ENCODE measurements around the gene CSGALNACT2. TPM values are rescaled to one million over a fixed set of nuclear protein-coding genes. Genes with fewer than 3 reads are reported as not detected.

The CSGALNACT2 gene
- total and polyA plus RNA-seq, 10 of the 15 experiments (the other 5 are each of a cell fraction or from before 2014, with no cell fraction given) = 2.5 to 12.6 (median 8.7) TPM

DNA sequence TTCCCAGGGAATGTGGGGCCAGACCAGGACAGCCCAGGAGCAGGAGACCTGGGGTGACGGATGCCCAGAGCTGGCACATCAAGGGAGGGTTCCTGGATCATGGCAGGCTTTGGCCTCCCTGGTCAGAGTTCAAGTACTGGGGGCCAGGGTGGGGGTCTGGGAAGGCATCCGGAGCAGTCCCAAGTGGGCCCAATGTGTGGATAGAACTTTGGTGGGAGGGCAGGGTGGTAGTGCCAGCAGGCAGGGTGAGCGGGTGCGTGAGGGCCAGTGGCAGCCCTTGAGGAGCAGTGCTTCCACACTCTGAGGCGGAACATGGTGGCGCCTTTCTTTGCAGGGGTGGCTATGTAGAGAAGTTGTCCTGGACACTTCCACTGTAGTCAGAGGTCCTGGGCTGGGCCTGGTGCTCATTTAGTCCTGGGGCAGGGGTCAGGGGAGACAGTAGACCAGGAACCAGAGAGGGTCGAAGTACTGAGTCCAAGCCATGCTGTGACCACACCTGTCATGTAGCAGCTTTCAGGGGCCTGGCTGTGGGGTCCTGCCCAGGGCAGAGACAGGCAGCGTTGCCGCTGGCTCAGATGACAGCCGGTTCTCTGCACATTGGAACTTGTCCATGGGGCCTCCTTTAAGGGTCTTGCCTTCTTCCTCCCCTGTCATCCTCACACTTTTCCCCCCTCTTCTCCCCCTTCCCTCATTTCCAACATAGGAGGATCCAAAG, 22.2 kb upstream of the CSGALNACT2 start:
- ChIA-PET SMC1A (ENCODE audit: uncharacterized antibody, unreplicated experiment) (no interaction called here), RAD21 (ENCODE audit: unreplicated experiment) (interaction anchor here (0.7 kb wide), 1 partner anchor 331 kb away, joined by 3 read pairs; no protein-coding TSS in a partner anchor), CTCF (no interaction called here), POLR2A (no interaction called here)
- intact Hi-C loops (cut with micrococcal nuclease; ENCODE audit: unreplicated experiment) = no loop called here
- H2AFZ ChIP-seq (ENCODE audit: control insufficient read depth, low read depth, low read length) = no peak overlapping the region
- no peak for DNase-seq (ENCODE audit: low read depth, low spot score)
- H3K9ac ChIP-seq (ENCODE audit: control insufficient read depth, insufficient read depth, low read length) = no peak overlapping the region
- no peaks in the 10 kb centered on the region for H3K79me2 ChIP-seq (ENCODE audit: control insufficient read depth, insufficient read depth, low read length)
- H3K27ac ChIP-seq (ENCODE audit: control insufficient read depth, insufficient read depth) = no peak overlapping the region
- H3K4me3 ChIP-seq = no peak overlapping the region
- H3K36me3 ChIP-seq (ENCODE audit: control insufficient read depth in 2 of 2, insufficient read depth in 2 of 2, low read length in 1 of 2) = no peaks in the 10 kb centered on the region
- no peaks in the 10 kb centered on the region for H3K9me3 ChIP-seq (replicated peaks; ENCODE audit: control insufficient read depth, insufficient read depth, low read length)
- no peaks in the 10 kb centered on the region for H4K20me1 ChIP-seq (ENCODE audit: control insufficient read depth, insufficient read depth)
- BruUV-seq (replicated peaks) = no TSS peak
- in situ Hi-C loops (cut with MboI) = loop anchor here (25.0 kb wide), 2 partner anchors 104 to 929 kb away; no protein-coding TSS in a partner anchor
- H3K4me2 ChIP-seq (ENCODE audit: control insufficient read depth, insufficient read depth) = no peak overlapping the region
- no peak for ATAC-seq
- FAIRE-seq = no peak
- H3K4me1 ChIP-seq (ENCODE audit: control insufficient read depth, insufficient read depth, low read length) = peaks cover 8% of the 10 kb centered on the region
- no peaks in the 10 kb centered on the region for H3K27me3 ChIP-seq (replicated peaks in 1 of 2; ENCODE audit: control insufficient read depth in 2 of 2, insufficient read depth in 2 of 2, low read length in 1 of 2)
- 78% methylated on average over 10 of the region's 10 CpGs for WGBS (ENCODE audit: insufficient coverage, insufficient replicate concordance, low lambda C conversion rate, missing lambda C conversion rate)
- TF ChIP-seq, protein P1, sequence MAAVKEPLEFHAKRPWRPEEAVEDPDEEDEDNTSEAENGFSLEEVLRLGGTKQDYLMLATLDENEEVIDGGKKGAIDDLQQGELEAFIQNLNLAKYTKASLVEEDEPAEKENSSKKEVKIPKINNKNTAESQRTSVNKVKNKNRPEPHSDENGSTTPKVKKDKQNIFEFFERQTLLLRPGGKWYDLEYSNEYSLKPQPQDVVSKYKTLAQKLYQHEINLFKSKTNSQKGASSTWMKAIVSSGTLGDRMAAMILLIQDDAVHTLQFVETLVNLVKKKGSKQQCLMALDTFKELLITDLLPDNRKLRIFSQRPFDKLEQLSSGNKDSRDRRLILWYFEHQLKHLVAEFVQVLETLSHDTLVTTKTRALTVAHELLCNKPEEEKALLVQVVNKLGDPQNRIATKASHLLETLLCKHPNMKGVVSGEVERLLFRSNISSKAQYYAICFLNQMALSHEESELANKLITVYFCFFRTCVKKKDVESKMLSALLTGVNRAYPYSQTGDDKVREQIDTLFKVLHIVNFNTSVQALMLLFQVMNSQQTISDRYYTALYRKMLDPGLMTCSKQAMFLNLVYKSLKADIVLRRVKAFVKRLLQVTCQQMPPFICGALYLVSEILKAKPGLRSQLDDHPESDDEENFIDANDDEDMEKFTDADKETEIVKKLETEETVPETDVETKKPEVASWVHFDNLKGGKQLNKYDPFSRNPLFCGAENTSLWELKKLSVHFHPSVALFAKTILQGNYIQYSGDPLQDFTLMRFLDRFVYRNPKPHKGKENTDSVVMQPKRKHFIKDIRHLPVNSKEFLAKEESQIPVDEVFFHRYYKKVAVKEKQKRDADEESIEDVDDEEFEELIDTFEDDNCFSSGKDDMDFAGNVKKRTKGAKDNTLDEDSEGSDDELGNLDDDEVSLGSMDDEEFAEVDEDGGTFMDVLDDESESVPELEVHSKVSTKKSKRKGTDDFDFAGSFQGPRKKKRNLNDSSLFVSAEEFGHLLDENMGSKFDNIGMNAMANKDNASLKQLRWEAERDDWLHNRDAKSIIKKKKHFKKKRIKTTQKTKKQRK (IDR thresholded peaks at IDR 0.05; ENCODE audit: low read depth, low read length) = no peak
- TF ChIP-seq MEF2B (IDR thresholded peaks at IDR 0.05; ENCODE audit: partially characterized antibody, poor library complexity, severe bottlenecking) (no peak), SMARCA5 (IDR thresholded peaks at IDR 0.05) (no peak), TARDBP (IDR thresholded peaks at IDR 0.05; ENCODE audit: borderline replicate concordance) (no peak), POU2F2 (IDR thresholded peaks at IDR 0.05; ENCODE audit: borderline replicate concordance, low read depth, low read length) (no peak), KDM1A (IDR thresholded peaks at IDR 0.05; ENCODE audit: borderline replicate concordance) (no peak), NRF1 (conservative IDR thresholded peaks at IDR 0.05; ENCODE audit: low read depth, low read length) (no peak), NR2F1 (conservative IDR thresholded peaks at IDR 0.05) (no peak), CHD2 (IDR thresholded peaks at IDR 0.05; ENCODE audit: borderline replicate concordance, low read depth, low read length) (no peak), NFIC (IDR thresholded peaks at IDR 0.05; ENCODE audit: low read depth, low read length) (no peak)
- TF ChIP-seq, protein P2, sequence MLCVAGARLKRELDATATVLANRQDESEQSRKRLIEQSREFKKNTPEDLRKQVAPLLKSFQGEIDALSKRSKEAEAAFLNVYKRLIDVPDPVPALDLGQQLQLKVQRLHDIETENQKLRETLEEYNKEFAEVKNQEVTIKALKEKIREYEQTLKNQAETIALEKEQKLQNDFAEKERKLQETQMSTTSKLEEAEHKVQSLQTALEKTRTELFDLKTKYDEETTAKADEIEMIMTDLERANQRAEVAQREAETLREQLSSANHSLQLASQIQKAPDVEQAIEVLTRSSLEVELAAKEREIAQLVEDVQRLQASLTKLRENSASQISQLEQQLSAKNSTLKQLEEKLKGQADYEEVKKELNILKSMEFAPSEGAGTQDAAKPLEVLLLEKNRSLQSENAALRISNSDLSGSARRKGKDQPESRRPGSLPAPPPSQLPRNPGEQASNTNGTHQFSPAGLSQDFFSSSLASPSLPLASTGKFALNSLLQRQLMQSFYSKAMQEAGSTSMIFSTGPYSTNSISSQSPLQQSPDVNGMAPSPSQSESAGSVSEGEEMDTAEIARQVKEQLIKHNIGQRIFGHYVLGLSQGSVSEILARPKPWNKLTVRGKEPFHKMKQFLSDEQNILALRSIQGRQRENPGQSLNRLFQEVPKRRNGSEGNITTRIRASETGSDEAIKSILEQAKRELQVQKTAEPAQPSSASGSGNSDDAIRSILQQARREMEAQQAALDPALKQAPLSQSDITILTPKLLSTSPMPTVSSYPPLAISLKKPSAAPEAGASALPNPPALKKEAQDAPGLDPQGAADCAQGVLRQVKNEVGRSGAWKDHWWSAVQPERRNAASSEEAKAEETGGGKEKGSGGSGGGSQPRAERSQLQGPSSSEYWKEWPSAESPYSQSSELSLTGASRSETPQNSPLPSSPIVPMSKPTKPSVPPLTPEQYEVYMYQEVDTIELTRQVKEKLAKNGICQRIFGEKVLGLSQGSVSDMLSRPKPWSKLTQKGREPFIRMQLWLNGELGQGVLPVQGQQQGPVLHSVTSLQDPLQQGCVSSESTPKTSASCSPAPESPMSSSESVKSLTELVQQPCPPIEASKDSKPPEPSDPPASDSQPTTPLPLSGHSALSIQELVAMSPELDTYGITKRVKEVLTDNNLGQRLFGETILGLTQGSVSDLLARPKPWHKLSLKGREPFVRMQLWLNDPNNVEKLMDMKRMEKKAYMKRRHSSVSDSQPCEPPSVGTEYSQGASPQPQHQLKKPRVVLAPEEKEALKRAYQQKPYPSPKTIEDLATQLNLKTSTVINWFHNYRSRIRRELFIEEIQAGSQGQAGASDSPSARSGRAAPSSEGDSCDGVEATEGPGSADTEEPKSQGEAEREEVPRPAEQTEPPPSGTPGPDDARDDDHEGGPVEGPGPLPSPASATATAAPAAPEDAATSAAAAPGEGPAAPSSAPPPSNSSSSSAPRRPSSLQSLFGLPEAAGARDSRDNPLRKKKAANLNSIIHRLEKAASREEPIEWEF (IDR thresholded peaks at IDR 0.05; ENCODE audit: insufficient replicate concordance, low read depth, low read length) = no peak
- TF ChIP-seq, protein P3, sequence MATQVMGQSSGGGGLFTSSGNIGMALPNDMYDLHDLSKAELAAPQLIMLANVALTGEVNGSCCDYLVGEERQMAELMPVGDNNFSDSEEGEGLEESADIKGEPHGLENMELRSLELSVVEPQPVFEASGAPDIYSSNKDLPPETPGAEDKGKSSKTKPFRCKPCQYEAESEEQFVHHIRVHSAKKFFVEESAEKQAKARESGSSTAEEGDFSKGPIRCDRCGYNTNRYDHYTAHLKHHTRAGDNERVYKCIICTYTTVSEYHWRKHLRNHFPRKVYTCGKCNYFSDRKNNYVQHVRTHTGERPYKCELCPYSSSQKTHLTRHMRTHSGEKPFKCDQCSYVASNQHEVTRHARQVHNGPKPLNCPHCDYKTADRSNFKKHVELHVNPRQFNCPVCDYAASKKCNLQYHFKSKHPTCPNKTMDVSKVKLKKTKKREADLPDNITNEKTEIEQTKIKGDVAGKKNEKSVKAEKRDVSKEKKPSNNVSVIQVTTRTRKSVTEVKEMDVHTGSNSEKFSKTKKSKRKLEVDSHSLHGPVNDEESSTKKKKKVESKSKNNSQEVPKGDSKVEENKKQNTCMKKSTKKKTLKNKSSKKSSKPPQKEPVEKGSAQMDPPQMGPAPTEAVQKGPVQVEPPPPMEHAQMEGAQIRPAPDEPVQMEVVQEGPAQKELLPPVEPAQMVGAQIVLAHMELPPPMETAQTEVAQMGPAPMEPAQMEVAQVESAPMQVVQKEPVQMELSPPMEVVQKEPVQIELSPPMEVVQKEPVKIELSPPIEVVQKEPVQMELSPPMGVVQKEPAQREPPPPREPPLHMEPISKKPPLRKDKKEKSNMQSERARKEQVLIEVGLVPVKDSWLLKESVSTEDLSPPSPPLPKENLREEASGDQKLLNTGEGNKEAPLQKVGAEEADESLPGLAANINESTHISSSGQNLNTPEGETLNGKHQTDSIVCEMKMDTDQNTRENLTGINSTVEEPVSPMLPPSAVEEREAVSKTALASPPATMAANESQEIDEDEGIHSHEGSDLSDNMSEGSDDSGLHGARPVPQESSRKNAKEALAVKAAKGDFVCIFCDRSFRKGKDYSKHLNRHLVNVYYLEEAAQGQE (IDR thresholded peaks at IDR 0.05; ENCODE audit: low read depth, low read length) = no peak
